A549 (cell line): ENCODE results near the gene LRRIQ1. TPM values are rescaled to one million over a fixed set of nuclear protein-coding genes. Genes with fewer than 3 reads are reported as not detected.

ENCODE experiments used
- ATAC-seq, 2 experiments: fragments of 200-7000 bp in 1 of 2; fragments of >200 bp in 1 of 2; cut with Nextera tagmentation in 1 of 2; cut with Tn5 transposase in 1 of 2; 3 replicates each; pipeline versions ENCODE4 v1.8.0 to v1.9.1; 2018 to 2020; ENCODE audit warnings: mild to moderate bottlenecking in 1 of 2, moderate library complexity in 1 of 2
- CTCF ChIA-PET: fragments of 300-600 bp; sonication (Branson Sonifier 250); formaldehyde crosslinking; extraction: SDS; loops from one replicate; lab custom pipeline; 2021; ENCODE audit warnings: antibody characterized with exemption, inconsistent platforms; lab: Yijun Ruan, JAX
- POLR2A ChIA-PET: fragments of 350-600 bp; formaldehyde crosslinking; extraction: SDS; loops from one replicate; lab custom pipeline; 2021; ENCODE audit warnings: antibody characterized with exemption, inconsistent platforms; lab: Yijun Ruan, JAX
- DNase-seq, 2 experiments: peaks; one replicate each; pipeline versions ENCODE4 v3.0.0 to v3.0.0-alpha.2; 2011 to 2016; ENCODE audit warnings: low read depth in 1 of 2, low spot score in 1 of 2
- FAIRE-seq: peaks from 2 replicates; lab custom pipeline; 2011; peaks lifted over from hg19 to GRCh38; lab: Jason Lieb, UNC
- H3K27ac ChIP-seq, 2 experiments: fragments of >200 bp; sonication (Bioruptor Twin); formaldehyde crosslinking; 3 replicates each; pipeline ENCODE4 v1.5.1; 2016 to 2017
- H3K4me1 ChIP-seq: fragments of >200 bp; sonication (Bioruptor Twin); formaldehyde crosslinking; 3 replicates; pipeline ENCODE4 v1.6.1; 2016
- H3K4me2 ChIP-seq: fragments of >200 bp; sonication (Bioruptor Twin); formaldehyde crosslinking; 3 replicates; pipeline ENCODE4 v1.6.1; 2016
- H3K4me3 ChIP-seq: fragments of >200 bp; sonication (Bioruptor Twin); formaldehyde crosslinking; 3 replicates; pipeline ENCODE4 v1.5.1; 2016
- H3K9me3 ChIP-seq: fragments of >200 bp; sonication (Bioruptor Twin); formaldehyde crosslinking; 3 replicates; pipeline ENCODE4 v1.6.1; 2016
- BCL3 ChIP-seq: fragments of >200 bp; sonication (Bioruptor Twin); formaldehyde crosslinking; IDR thresholded peaks from 3 replicates; pipeline ENCODE4 v1.6.1; 2016
- CBX8 ChIP-seq: fragments of 200-600 bp; sonication (generic); IDR thresholded peaks from 2 replicates; pipeline ENCODE4 v1.6.1; 2016
- CHD2 ChIP-seq: fragments of 150-350 bp; IDR thresholded peaks from 2 replicates; pipeline ENCODE4 v1.6.1; 2014; ENCODE audit warnings: low read length; ENCODE audit not compliant: partially characterized antibody
- CTCF ChIP-seq: fragments of >200 bp; sonication (Bioruptor Twin); formaldehyde crosslinking; IDR thresholded peaks from 3 replicates; pipeline ENCODE4 v1.5.1; 2016
- E2F6 ChIP-seq: IDR thresholded peaks from 2 replicates; pipeline ENCODE4 v1.6.1; 2012; ENCODE audit warnings: low read depth, borderline replicate concordance
- EP300 ChIP-seq, 2 experiments: fragments of >200 bp; sonication (Bioruptor Twin); formaldehyde crosslinking; IDR thresholded peaks; 2 replicates in 1 of 2; 3 replicates in 1 of 2; pipeline ENCODE4 v1.6.1; 2016 to 2017
- HDAC2 ChIP-seq: fragments of 200-600 bp; sonication (generic); IDR thresholded peaks from 2 replicates; pipeline ENCODE4 v1.6.1; 2016
- HES2 ChIP-seq: fragments of >200 bp; sonication (Bioruptor Twin); formaldehyde crosslinking; IDR thresholded peaks from 2 replicates; pipeline ENCODE4 v1.6.1; 2016
- HEYL ChIP-seq: fragments of 250-450 bp; sonication (Bioruptor Pico); IDR thresholded peaks from 2 replicates; pipeline ENCODE4 v1.8.0; 2021; ENCODE audit warnings: mild to moderate bottlenecking, moderate library complexity
- JUN ChIP-seq, 2 experiments: fragments of >200 bp; sonication (Bioruptor Twin); formaldehyde crosslinking; IDR thresholded peaks; 2 replicates in 1 of 2; 3 replicates in 1 of 2; pipeline ENCODE4 v1.6.1; 2016 to 2017
- KDM1A ChIP-seq: fragments of 200-600 bp; sonication (generic); IDR thresholded peaks from 2 replicates; pipeline ENCODE4 v1.6.1; 2016; ENCODE audit warnings: low read depth, mild to moderate bottlenecking
- KDM5A ChIP-seq: fragments of 200-600 bp; sonication (generic); IDR thresholded peaks from 2 replicates; pipeline ENCODE4 v1.6.1; 2016; ENCODE audit warnings: antibody characterized with exemption, mild to moderate bottlenecking
- NR3C1 ChIP-seq: fragments of >200 bp; sonication (Bioruptor Twin); formaldehyde crosslinking; IDR thresholded peaks from 3 replicates; pipeline ENCODE4 v1.6.1; 2017
- POLR2AphosphoS2 ChIP-seq: conservative IDR thresholded peaks from 2 replicates; pipeline ENCODE4 v1.6.1; 2012; ENCODE audit warnings: low read length, improper control_type of control experiment, inconsistent platforms
- REST ChIP-seq: fragments of 200-600 bp; sonication (generic); IDR thresholded peaks from 2 replicates; pipeline ENCODE4 v1.6.1; 2016; ENCODE audit warnings: antibody characterized with exemption, mild to moderate bottlenecking, moderate library complexity
- RFX5 ChIP-seq: fragments of 450-650 bp; IDR thresholded peaks from 2 replicates; pipeline ENCODE4 v1.7.1; 2014; ENCODE audit warnings: antibody characterized with exemption, mild to moderate bottlenecking, moderate library complexity
- RNF2 ChIP-seq: fragments of 200-600 bp; sonication (generic); IDR thresholded peaks from 2 replicates; pipeline ENCODE4 v1.6.1; 2016; ENCODE audit warnings: low read depth, mild to moderate bottlenecking, antibody characterized with exemption, moderate library complexity, borderline replicate concordance
- SREBF2 ChIP-seq: fragments of 450-650 bp; IDR thresholded peaks from 2 replicates; pipeline ENCODE4 v1.6.1; 2014; ENCODE audit warnings: mild to moderate bottlenecking, moderate library complexity
- TP53 ChIP-seq: fragments of 250-450 bp; sonication (Bioruptor Pico); IDR thresholded peaks from 2 replicates; pipeline ENCODE4 v1.5.0; 2021; ENCODE audit warnings: mild to moderate bottlenecking, moderate library complexity
- ZFP36 ChIP-seq: fragments of 450-650 bp; IDR thresholded peaks from 2 replicates; pipeline ENCODE4 v1.6.1; 2014; ENCODE audit warnings: borderline replicate concordance; ENCODE audit not compliant: partially characterized antibody
- ZSCAN20 ChIP-seq: fragments of 250-450 bp; sonication (Bioruptor Pico); IDR thresholded peaks from 2 replicates; pipeline ENCODE4 v1.8.0; 2022; ENCODE audit warnings: mild to moderate bottlenecking, moderate library complexity
- WGBS: methylation state at CpG from one replicate; pipeline ENCODE4 v1.1.6; 2017; ENCODE audit errors: missing lambda C conversion rate; 5-methylcytosine and 5-hydroxymethylcytosine counted together
- polyA plus RNA-seq, 4 experiments: library from polyadenylated mRNA; depleted of rRNA in 3 of 4; stranded (reverse); fragments of >200 nt; fragmentation: RNase III in 1 of 4; extraction: RNeasy Plus Mini Kit Qiagen cat#74134 plus additional on column Dnase treatment in 1 of 4; gene quantifications; 2 replicates in 3 of 4; 3 replicates in 1 of 4; pipeline ENCODE4 v1.2.3, GENCODE V29; 2011 to 2017

Gene LRRIQ1
- polyA plus RNA-seq, 2 of the 4 experiments (the other 2 are of a cell fraction): 1.4 to 3.7 TPM

- DNase-seq: no peak
- 50% methylated on average over 3 of the region's 3 CpGs for WGBS
- ChIA-PET CTCF (no interaction called here), POLR2A (no interaction called here)
- Histone ChIP-seq H3K27ac (no peak overlapping the region), H3K9me3 (no peaks in the 10 kb centered on the region), H3K4me3 (no peak overlapping the region), H3K4me2 (0 out of 3 replicates have a peak overlapping the region, but pooled peaks have one; percentile 4)
- no peak for FAIRE-seq
- ATAC-seq: no peak
- no peak for TF ChIP-seq CBX8
- TF ChIP-seq HEYL (CRISPR knock-in tag): no peak
- no peak for TF ChIP-seq SREBF2
- TF ChIP-seq RFX5: no peak
- no peak for TF ChIP-seq KDM5A
- no peak for TF ChIP-seq NR3C1
- no peak for TF ChIP-seq BCL3
- TF ChIP-seq KDM1A: no peak
- no peak for TF ChIP-seq CTCF
- TF ChIP-seq ZFP36: no peak
- no peak for TF ChIP-seq HDAC2
- TF ChIP-seq ZSCAN20 (CRISPR knock-in tag): no peak
- no peak for TF ChIP-seq HES2
- TF ChIP-seq E2F6: no peak
- no peak for TF ChIP-seq EP300 (IDR thresholded peaks at IDR 0.05)
- no peak for TF ChIP-seq POLR2AphosphoS2
- TF ChIP-seq, all 56 proteins: peak for 0
- H3K4me1 ChIP-seq: peaks cover 4% of the 10 kb centered on the region; the same call in 1 of the 3 replicates
These were observed 150.1 kb downstream of the LRRIQ1 start for GRCh38 chr12:85186236-85186635.

GRCh38 chr12:85188619-85189018 is 152.5 kb downstream of the LRRIQ1 start:
- ChIA-PET POLR2A (interaction anchor here (0.6 kb wide), 1 partner anchor 261 kb away, joined by 8 read pairs; no protein-coding TSS in a partner anchor), CTCF (no interaction called here)
- FAIRE-seq (no peak), DNase-seq (no peak), ATAC-seq (peak in 1 of 2 experiments; percentile 63; a peak in 3 of 6 replicates)
- Histone ChIP-seq H3K4me2 (peak overlapping the region; percentile 34; the same call in 2 of the 3 replicates), H3K4me1 (peaks cover 3% of the 10 kb centered on the region; the same call in 1 of the 3 replicates), H3K27ac (no peak overlapping the region), H3K9me3 (no peaks in the 10 kb centered on the region)
- WGBS: 45% methylated on average over 3 of the region's 3 CpGs
- TF ChIP-seq CHD2 (no peak), REST (no peak), RNF2 (no peak), HES2 (no peak), TP53 (CRISPR knock-in tag) (no peak), JUN (IDR thresholded peaks at IDR 0.05) (no peak)
- TF ChIP-seq, all 56 proteins: peak for 0
- no peak overlapping the region for H3K4me3 ChIP-seq
